Dendritic cell treated with granulocyte-macrophage colony-stimulating factor and Interleukin-4, amounts not matched to agents 40 ng/mL and 50 ng/mL, for 4 days (primary cell): ENCODE results near the gene SOX10.

ENCODE experiments used
- H3K27ac Mint-ChIP-seq: one replicate; pipeline ENCODE4 v1.8.0; 2022; ENCODE audit warnings: mild to moderate bottlenecking, mixed read lengths
- H3K27me3 Mint-ChIP-seq: one replicate; pipeline ENCODE4 v1.8.0; 2022; ENCODE audit warnings: mild to moderate bottlenecking, mixed read lengths
- H3K36me3 Mint-ChIP-seq: one replicate; pipeline ENCODE4 v1.8.0; 2022; ENCODE audit warnings: low read depth, mixed read lengths
- H3K4me1 Mint-ChIP-seq: one replicate; pipeline ENCODE4 v1.8.0; 2022; ENCODE audit warnings: low read depth, mixed read lengths
- H3K4me3 Mint-ChIP-seq: one replicate; pipeline ENCODE4 v1.8.0; 2022; ENCODE audit warnings: mild to moderate bottlenecking, moderate library complexity, mixed read lengths
- H3K9me3 Mint-ChIP-seq: one replicate; pipeline ENCODE4 v1.8.0; 2022; ENCODE audit warnings: mixed read lengths
- intact Hi-C: fragments of 100-400 bp; cut with micrococcal nuclease; formaldehyde crosslinking; loops from one replicate; pipeline ENCODE4 v1.15.0; 2022

Gene SOX10

DNA sequence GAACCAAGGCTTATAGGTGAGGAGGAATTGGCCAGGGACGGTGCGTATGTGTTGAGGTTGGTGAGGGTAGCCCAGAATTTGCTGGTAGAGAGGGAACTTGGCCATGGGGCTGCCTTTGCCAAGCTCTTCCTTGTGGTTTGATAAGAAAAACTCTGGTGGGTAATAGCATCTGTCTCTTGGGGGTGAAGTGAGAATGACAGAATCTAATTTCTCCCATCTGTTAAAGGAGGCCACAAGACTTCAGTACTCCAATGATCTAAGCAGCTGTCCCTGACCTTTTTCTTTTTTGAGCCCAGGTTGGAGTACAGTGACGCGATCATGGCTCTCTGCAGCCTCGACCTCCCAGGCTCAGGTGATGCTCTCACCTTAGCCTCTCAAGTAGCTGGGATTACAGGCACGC lies 36.9 kb upstream of the SOX10 start:
- Mint-ChIP-seq H3K27ac (no peak overlapping the region), H3K4me3 (no peak overlapping the region), H3K9me3 (no peaks in the 10 kb centered on the region)

GRCh38 chr22:38018938-38019827 lies 34.8 kb upstream of the SOX10 start:
- H3K9me3 Mint-ChIP-seq = no peaks in the 10 kb centered on the region
- peaks cover 3% of the 10 kb centered on the region for H3K27me3 Mint-ChIP-seq
- H3K4me3 Mint-ChIP-seq = no peak overlapping the region
- no peaks in the 10 kb centered on the region for H3K36me3 Mint-ChIP-seq
- H3K27ac Mint-ChIP-seq = peak overlapping the region; percentile 10
- H3K4me1 Mint-ChIP-seq = peaks cover 11% of the 10 kb centered on the region
- intact Hi-C loops = no loop called here

More for the DNA sequence above, 36.9 kb upstream of the SOX10 start:
- Mint-ChIP-seq H3K27me3 (peaks cover 10% of the 10 kb centered on the region), H3K4me1 (peaks cover 11% of the 10 kb centered on the region), H3K36me3 (no peaks in the 10 kb centered on the region)
- intact Hi-C loops = no loop called here

GRCh38 chr22:38017939-38018885 lies 33.9 kb upstream of the SOX10 start:
- H3K4me3 Mint-ChIP-seq = no peak overlapping the region
- H3K36me3 Mint-ChIP-seq = no peaks in the 10 kb centered on the region
- peak overlapping the region; percentile 30 for H3K27ac Mint-ChIP-seq
- peaks cover 3% of the 10 kb centered on the region for H3K27me3 Mint-ChIP-seq
- intact Hi-C loops = no loop called here
- H3K4me1 Mint-ChIP-seq = peaks cover 11% of the 10 kb centered on the region
- H3K9me3 Mint-ChIP-seq = no peaks in the 10 kb centered on the region

DNA sequence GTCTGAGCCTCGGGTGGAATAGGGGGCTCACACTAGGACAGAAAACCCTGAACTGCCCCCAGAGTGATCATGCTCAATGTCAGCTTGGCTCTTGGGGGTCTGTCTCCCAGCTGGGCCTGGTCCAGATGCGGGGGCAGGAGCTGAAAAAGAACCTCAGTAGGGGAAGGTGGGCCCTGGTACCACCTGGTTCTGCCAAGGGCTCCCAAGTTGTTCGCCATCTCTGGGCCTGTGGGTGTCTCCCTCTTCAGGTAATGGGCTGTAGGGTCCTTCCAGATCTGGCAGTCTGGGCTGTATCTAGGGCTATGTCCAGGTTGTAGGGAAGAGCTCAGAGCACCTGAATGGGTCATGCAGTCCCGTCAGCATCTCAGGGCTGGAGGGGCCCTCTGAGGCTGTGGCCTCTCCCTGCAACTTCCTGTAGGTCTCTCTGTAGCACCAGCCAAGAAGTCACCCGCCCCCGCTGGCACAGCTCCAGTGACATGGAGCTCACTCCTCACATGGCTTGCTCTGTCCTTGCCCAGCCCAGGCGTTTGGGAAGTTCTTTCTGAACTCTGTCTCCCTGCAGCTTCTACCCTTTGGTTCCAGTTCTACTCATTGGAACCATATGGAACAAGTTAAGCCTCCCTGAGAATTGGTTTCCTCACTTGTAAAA lies 33.0 kb upstream of the SOX10 start:
- intact Hi-C loops = no loop called here
- H3K4me3 Mint-ChIP-seq = no peak overlapping the region

DNA sequence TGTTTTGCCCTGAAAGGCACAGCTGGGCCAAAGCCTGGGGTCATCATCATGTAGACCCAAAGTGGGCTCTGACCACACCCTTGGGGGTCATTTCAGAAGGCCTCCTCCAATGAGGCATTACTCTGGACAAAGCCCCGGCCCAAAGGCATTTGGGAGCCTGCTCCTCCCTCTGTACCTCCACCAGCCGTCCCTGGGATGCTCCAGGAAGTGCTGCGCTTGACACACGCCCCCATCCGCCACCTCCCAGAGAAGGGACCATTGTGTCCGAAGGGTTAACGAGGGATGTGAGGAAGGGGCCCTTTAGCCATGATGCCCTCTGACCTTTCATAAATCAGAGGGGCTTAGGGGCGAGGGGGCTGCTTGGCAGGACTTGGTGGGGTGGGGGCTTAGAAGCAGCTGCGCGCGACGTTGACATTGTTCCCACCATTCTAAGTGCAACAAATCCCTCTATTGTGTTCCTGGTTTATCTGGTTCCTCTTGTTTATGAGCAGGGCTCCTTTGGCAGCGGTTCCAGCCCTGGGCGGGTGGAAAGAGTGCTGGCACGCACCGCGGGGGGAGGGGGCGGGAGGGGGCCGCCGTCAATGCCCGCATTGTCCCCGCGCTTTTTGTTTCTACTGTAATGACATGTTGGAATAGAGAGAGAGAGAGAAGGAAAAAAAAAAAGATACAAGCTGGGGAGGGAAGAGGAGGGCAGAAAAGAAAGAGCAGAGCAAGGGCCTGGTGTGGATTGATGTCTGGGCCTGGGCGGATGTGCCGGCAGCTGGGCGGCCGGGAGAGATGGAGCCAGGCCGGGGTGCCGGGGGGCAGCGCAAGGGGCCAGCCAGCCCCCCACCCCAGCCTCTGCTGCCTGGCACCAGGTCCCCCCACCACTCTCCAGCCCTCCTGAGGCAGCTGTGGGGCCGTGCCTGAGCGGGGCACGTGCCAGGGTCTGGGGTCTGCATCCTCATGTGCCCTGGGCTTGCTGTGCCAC lies 32.1 kb upstream of the SOX10 start:
- Mint-ChIP-seq H3K27ac (peak overlapping the region; percentile 26), H3K4me3 (no peak overlapping the region), H3K9me3 (no peaks in the 10 kb centered on the region), H3K4me1 (peaks cover 11% of the 10 kb centered on the region), H3K27me3 (peaks cover 3% of the 10 kb centered on the region), H3K36me3 (no peaks in the 10 kb centered on the region)
- intact Hi-C loops = no loop called here

More for the DNA sequence above, 33.0 kb upstream of the SOX10 start:
- Mint-ChIP-seq H3K27me3 (peaks cover 3% of the 10 kb centered on the region), H3K27ac (peak overlapping the region; percentile 30), H3K36me3 (no peaks in the 10 kb centered on the region), H3K4me1 (peaks cover 11% of the 10 kb centered on the region), H3K9me3 (no peaks in the 10 kb centered on the region)

- Mint-ChIP-seq H3K4me3 (no peak overlapping the region), H3K27me3 (no peaks in the 10 kb centered on the region), H3K4me1 (peaks cover 11% of the 10 kb centered on the region), H3K36me3 (no peaks in the 10 kb centered on the region), H3K9me3 (no peaks in the 10 kb centered on the region), H3K27ac (no peak overlapping the region)
- intact Hi-C loops = no loop called here
Observed at GRCh38 chr22:38014083-38014482, 29.7 kb upstream of the SOX10 start.

- Mint-ChIP-seq H3K4me1 (peaks cover 5% of the 10 kb centered on the region), H3K27me3 (no peaks in the 10 kb centered on the region), H3K4me3 (no peak overlapping the region), H3K36me3 (no peaks in the 10 kb centered on the region), H3K27ac (no peak overlapping the region), H3K9me3 (no peaks in the 10 kb centered on the region)
- intact Hi-C loops = no loop called here
Observed at GRCh38 chr22:38012604-38013072, 28.3 kb upstream of the SOX10 start.

GRCh38 chr22:38009000-38009806 lies 24.8 kb upstream of the SOX10 start:
- Mint-ChIP-seq H3K4me1 (no peaks in the 10 kb centered on the region), H3K4me3 (no peak overlapping the region), H3K9me3 (no peaks in the 10 kb centered on the region), H3K36me3 (no peaks in the 10 kb centered on the region), H3K27me3 (no peaks in the 10 kb centered on the region), H3K27ac (no peak overlapping the region)
- intact Hi-C loops = no loop called here

DNA sequence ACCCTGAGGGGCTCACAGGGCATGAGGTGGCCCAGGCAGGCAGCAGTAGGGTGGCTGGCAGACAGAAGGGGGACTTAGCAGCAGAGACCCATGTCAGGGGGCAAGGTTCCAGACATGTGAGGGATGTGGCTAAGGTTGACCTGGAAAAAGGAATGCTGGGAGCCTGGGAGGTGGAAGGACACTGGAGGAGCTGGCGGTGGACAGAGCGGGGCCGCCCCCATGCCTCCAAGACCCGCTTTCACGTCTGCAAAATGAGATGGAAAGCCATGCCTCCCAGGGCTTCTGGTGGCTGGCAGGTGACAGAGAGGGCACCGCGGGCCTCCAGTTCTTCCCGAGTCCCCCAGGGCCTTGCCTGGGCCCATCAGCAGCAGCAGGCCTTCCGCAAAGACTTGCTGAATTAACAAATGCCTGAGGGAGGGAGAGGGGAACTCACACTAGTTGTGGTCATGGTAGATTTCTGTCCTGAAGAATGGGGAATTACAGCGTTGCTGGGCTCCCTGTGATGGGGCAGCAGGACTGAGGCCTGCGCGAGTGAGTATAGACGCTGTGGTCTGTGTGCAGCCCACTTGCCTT lies 23.1 kb upstream of the SOX10 start:
- Mint-ChIP-seq H3K27ac (no peak overlapping the region), H3K4me1 (no peaks in the 10 kb centered on the region), H3K36me3 (no peaks in the 10 kb centered on the region), H3K9me3 (no peaks in the 10 kb centered on the region), H3K4me3 (no peak overlapping the region), H3K27me3 (no peaks in the 10 kb centered on the region)
- intact Hi-C loops = no loop called here

- Mint-ChIP-seq H3K4me1 (no peaks in the 10 kb centered on the region), H3K36me3 (no peaks in the 10 kb centered on the region), H3K27ac (no peak overlapping the region), H3K9me3 (no peaks in the 10 kb centered on the region), H3K4me3 (no peak overlapping the region), H3K27me3 (no peaks in the 10 kb centered on the region)
- intact Hi-C loops = no loop called here
Observed at GRCh38 chr22:38006906-38007305, 22.6 kb upstream of the SOX10 start.

- no peak overlapping the region for H3K27ac Mint-ChIP-seq
- no peaks in the 10 kb centered on the region for H3K9me3 Mint-ChIP-seq
- no peaks in the 10 kb centered on the region for H3K4me1 Mint-ChIP-seq
- H3K36me3 Mint-ChIP-seq = no peaks in the 10 kb centered on the region
- H3K4me3 Mint-ChIP-seq = no peak overlapping the region
- no peaks in the 10 kb centered on the region for H3K27me3 Mint-ChIP-seq
- intact Hi-C loops = no loop called here
Observed at GRCh38 chr22:38005943-38006342, 21.6 kb upstream of the SOX10 start.

DNA sequence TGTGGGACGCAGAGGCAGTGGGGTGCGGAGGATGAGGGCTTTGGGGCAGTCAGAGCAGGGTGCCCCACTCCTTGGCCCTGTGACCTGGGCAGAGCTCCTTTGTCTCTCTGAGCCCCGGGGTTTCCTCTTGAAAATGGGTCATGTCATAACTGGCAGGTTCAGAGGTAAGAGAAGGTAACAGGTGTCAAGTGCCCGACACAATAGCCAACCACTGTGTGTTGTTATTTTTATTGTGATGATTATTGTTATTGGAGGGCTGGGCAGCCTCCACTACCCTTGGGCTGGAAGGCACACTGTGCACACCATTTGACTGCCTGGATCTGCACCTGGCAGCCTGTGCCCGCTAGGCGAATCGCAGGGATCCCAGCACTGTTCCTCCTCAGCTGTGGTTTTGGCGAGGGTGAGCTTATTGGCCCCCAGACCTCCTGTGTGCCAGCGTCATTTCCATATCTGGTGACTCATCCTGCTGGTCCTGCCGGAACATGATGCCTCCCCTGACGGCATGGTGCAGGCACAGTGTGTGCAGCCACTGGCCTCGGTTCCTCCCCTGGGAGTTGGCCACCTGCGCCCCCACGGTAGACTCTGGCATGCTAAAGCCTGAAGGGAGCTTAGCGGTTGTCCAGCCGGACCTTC lies 15.4 kb upstream of the SOX10 start:
- Mint-ChIP-seq H3K27me3 (peaks cover 7% of the 10 kb centered on the region), H3K4me1 (peaks cover 13% of the 10 kb centered on the region), H3K36me3 (no peaks in the 10 kb centered on the region), H3K27ac (no peak overlapping the region), H3K4me3 (no peak overlapping the region), H3K9me3 (no peaks in the 10 kb centered on the region)
- intact Hi-C loops = no loop called here
